GM12872 (cell line): ENCODE results near the gene PTPN7.

Experiments
- TF ChIP-seq, protein P1 (sequence below): IDR thresholded peaks from 3 replicates; pipeline ENCODE4 v1.5.1; 2011; ENCODE audit warnings: low read depth, mild to moderate bottlenecking, low read length, moderate library complexity; ENCODE audit not compliant: insufficient read depth

The PTPN7 gene

DNA sequence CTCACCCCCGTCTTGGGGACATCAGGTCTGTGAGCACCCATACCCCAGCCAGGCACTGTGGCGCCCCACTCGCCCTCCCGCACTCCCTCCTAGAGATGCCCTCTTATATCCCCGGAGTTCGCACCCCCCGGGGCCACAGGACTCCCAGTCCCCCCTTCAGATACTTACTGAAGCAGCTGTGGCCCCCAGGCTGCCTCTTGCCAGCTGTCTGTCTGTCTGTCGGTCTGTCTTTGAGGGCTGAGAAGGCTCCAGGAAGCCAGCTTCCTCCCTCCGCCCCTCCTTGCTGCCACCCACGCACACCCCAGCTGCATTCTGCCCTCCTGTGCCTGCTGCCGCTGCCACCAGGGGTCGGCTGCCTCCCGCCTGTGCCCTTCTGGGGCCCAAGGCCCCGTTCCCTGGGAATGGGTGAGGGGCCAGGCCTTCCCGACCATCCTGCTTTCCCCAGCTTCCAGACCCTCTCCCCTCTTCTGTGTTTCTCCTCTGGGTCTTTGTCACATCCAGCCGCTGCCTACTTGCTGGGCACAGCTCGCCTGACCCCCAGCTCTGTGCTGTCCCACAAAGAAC is at the start of gene PTPN7:
Gene PTPN7, minus strand, starts transcription at position 226 of the 564 bp plus-strand sequence. CDS start 1,200 bp downstream, outside the sequence.
- TF ChIP-seq, protein P1, sequence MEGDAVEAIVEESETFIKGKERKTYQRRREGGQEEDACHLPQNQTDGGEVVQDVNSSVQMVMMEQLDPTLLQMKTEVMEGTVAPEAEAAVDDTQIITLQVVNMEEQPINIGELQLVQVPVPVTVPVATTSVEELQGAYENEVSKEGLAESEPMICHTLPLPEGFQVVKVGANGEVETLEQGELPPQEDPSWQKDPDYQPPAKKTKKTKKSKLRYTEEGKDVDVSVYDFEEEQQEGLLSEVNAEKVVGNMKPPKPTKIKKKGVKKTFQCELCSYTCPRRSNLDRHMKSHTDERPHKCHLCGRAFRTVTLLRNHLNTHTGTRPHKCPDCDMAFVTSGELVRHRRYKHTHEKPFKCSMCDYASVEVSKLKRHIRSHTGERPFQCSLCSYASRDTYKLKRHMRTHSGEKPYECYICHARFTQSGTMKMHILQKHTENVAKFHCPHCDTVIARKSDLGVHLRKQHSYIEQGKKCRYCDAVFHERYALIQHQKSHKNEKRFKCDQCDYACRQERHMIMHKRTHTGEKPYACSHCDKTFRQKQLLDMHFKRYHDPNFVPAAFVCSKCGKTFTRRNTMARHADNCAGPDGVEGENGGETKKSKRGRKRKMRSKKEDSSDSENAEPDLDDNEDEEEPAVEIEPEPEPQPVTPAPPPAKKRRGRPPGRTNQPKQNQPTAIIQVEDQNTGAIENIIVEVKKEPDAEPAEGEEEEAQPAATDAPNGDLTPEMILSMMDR: peak; percentile 82

DNA sequence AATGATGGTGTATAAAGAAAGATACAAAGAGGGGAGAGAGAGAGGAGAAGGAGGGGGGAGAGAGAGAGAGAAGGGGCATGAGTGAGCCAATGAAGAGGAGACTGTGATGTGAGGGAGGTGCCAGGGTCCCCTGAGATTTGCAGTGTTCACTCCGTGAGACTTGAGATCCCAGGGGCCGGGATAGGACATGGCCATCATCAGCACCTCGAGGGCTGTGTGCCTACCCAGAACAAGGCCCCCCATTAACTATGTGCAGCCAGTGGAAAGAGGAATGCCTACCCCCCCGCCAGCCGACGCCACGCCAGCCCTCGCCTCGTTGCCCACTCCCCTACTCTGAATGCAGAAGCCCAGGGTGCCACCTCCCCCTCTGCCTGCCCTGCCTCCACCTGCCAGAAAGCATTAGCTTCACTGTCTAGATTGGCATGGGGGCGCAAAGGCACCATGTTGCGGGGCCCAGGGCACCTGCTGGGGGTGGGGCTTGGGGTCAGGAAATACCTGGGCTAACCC is 48.0 kb upstream of the PTPN7 start:
- TF ChIP-seq, protein P1: no peak

- TF ChIP-seq, protein P1: peak; percentile 27; the same call in 2 of the 3 replicates
These were observed 46.9 kb upstream of the PTPN7 start for GRCh38 chr1:202207292-202207691.

- TF ChIP-seq, protein P1: no peak
These were observed 45.3 kb upstream of the PTPN7 start for GRCh38 chr1:202205523-202206190.

DNA sequence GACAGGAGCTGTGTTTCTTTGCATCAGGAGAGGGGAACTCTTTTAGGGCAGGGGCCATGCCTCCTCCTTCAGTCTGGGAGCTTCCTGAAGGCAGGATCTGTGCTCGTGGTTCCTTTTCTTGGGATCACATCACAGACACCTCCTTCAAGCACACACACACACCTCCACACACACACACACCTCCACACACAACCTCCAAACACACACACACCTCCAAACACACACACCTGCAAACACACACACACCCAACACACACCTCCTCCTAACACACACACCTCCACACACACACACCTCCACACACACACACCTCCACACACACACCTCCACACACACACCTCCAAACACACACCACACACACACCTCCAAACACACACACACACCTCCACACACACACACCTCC is 43.7 kb upstream of the PTPN7 start:
- TF ChIP-seq, protein P1: no peak

- TF ChIP-seq, protein P1: no peak
These were observed 43.0 kb upstream of the PTPN7 start for GRCh38 chr1:202203238-202204039.

DNA sequence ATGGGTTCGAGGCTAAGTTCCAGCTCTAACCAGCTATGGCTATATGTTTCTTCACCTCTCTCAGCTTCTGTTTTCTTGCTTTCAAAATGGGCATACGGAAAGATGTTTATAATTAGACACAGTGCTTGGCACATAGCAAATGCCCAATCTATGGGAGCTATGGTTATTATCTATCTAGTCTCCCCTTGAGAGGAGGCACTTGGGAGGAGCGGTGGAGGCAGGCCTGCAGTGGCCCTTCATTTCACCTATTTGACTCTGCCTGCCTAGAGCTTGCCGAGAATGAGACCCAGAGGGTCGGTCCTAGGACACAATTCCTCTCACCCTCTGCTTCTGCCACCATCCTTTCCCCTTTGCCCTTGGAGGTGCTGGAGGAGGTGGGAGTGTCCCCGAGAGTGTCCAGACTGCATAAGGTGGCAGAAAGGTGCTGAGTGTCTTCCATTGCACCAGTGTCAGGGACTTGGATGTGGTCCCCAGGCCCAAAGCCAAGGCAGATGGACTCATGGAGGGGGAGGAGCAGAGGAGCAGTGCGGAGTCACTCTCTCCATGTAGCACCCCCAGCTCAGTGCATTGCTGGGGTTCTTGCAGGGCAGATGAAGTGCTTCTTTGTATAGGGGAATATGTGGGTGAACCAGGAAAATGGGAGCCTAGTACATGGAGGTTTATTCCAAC is 42.2 kb upstream of the PTPN7 start:
- TF ChIP-seq, protein P1: no peak
